ENCODE measurements around the gene PDSS2. TPM values are rescaled to one million over a fixed set of nuclear protein-coding genes. Genes with fewer than 3 reads are reported as not detected.

Gene PDSS2, protein sequence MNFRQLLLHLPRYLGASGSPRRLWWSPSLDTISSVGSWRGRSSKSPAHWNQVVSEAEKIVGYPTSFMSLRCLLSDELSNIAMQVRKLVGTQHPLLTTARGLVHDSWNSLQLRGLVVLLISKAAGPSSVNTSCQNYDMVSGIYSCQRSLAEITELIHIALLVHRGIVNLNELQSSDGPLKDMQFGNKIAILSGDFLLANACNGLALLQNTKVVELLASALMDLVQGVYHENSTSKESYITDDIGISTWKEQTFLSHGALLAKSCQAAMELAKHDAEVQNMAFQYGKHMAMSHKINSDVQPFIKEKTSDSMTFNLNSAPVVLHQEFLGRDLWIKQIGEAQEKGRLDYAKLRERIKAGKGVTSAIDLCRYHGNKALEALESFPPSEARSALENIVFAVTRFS
- total RNA-seq, result 10 to 100 TPM in 1 of 2 experiments, 1 to 10 TPM in 1; 9.8 to 10.4 TPM

DNA sequence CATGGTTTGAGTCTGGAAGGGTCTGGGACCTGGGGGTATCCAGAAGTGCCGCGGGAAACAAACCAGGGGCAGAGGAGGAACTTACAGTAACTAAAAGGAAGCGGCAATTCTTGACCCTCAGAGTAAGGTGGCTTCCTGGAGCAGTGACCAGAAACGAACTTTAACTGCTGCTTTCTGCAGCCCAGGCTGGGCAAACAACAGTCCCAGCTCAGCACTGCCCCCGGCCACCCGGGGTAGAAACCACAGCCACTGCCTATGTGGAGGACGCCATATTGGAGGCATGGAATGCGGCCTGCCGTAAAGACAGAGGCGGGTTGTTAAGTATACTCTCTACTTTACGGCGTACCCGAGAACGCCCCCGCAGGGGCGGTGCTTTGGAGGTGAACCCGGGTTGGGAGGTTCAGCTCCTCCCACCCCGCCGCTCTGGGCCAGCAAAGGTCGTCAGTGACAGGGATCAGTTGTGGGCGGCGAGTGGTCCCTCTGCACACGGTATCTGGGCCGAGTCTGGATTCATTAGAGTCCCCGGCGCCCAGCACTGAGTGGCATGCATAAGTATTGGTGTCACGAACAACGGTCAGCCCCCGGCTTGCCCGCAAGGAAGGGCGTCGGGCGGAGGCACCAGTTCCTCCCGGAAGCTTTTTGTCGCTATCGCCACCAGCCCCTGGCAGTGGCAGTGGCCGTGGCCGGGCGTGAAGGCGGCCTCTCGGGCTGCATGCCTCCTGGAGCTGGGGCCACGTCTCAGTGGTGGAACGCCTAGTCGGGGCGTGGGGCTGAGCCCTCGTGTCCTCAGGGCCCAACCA, at the start of gene PDSS2:
PDSS2 (minus strand) TSS at position 282 of the 800 bp plus-strand sequence; CDS start at position 3, 279 bp downstream.
- H3K27me3 Mint-ChIP-seq, result no peaks in the 10 kb centered on the region
- H3K36me3 Mint-ChIP-seq, result no peaks in the 10 kb centered on the region
- H3K4me1 Mint-ChIP-seq (ENCODE audit: low read depth), result peaks cover 13% of the 10 kb centered on the region
- POLR2A ChIA-PET, result interaction anchor here (0.6 to 1.9 kb wide), 8 partner anchors 19 to 303 kb away, joined by 3 to 11 read pairs (median 4); partner anchors contain the start of gene SOBP
- CTCF ChIA-PET, result interaction anchor here (0.6 to 2.6 kb wide), 8 partner anchors 9 to 432 kb away, joined by 3 to 11 read pairs (median 4); partner anchors contain the start of genes BEND3 and MTRES1
- peak within 1 kb of the TSS; percentile 82 for H3K27ac Mint-ChIP-seq
- H3K4me3 Mint-ChIP-seq, result peak within 1 kb of the TSS; percentile 90
- peak; percentile 99 for DNase-seq
- H3K9me3 Mint-ChIP-seq, result no peaks in the 10 kb centered on the region
- intact Hi-C loops (cut with micrococcal nuclease), result loop anchor here (1.0 to 10.0 kb wide), 5 partner anchors 31 to 345 kb away; partner anchors contain the start of genes BEND3 and SOBP

DNA sequence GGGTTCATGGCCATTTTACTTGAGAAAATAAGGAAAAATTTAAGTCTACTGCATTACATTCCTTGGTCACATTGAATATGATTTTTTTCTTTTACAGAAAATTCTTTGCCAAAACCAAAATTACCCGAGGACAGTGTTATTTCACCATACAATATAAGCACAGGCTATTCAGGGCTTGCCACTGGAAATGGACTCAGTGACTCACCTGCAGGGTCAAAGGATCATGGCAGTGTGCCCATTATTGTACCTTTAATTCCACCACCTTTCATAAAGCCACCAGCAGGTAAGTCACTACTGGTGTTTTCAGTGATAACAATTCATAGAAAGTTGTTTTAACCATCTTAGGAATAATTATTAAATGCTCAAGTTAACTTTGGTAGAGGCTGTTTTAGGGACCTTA, 46.8 kb upstream of the PDSS2 start:
- Mint-ChIP-seq H3K36me3 (peaks cover 2% of the 10 kb centered on the region), H3K9me3 (no peaks in the 10 kb centered on the region), H3K27me3 (peaks cover 26% of the 10 kb centered on the region), H3K4me1 (ENCODE audit: low read depth) (no peaks in the 10 kb centered on the region), H3K4me3 (no peak overlapping the region), H3K27ac (no peak overlapping the region)
- ChIA-PET CTCF (no interaction called here), POLR2A (no interaction called here)
- intact Hi-C loops (cut with micrococcal nuclease), result no loop called here
- DNase-seq, result no peak

DNA sequence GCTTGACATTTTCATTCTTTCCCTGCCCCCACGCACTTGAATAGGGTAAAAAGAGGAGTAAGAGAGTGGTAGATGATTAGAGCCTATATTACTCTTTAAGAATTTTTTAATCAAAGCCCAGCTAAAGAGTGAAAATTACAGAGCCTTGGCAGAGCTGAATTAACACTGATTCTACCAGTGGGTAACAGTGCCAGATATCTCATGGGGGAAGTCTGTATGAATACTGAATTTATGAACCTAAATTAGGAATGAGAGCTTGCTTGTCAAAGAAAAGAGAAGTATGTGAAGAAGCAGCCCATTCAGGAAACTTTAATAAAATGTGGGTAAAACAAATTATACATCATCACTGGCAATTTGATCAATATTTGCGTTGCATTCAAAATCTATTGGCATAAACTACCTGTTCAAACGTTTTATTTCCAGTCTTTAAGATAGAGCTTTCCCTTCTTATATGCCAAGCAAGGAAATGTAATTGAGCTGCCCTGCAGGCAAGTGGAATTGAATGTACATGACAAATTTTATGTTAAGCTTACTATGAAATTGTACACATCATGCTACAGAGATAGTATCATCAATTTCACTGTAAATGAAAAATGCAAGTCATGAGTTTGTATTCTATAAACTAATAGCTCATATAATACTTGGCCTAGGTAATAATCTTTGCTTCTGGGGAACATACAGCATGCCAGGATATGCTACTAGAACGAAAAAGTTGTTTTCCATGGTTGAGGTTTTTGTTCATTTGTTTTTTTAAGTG, 45.1 kb upstream of the PDSS2 start:
- peaks cover 2% of the 10 kb centered on the region for H3K36me3 Mint-ChIP-seq
- ChIA-PET CTCF (no interaction called here), POLR2A (no interaction called here)
- H3K27ac Mint-ChIP-seq, result no peak overlapping the region
- intact Hi-C loops (cut with micrococcal nuclease), result no loop called here
- no peaks in the 10 kb centered on the region for H3K9me3 Mint-ChIP-seq
- no peaks in the 10 kb centered on the region for H3K4me1 Mint-ChIP-seq (ENCODE audit: low read depth)
- no peak for DNase-seq
- H3K27me3 Mint-ChIP-seq, result peaks cover 26% of the 10 kb centered on the region
- H3K4me3 Mint-ChIP-seq, result no peak overlapping the region

DNA sequence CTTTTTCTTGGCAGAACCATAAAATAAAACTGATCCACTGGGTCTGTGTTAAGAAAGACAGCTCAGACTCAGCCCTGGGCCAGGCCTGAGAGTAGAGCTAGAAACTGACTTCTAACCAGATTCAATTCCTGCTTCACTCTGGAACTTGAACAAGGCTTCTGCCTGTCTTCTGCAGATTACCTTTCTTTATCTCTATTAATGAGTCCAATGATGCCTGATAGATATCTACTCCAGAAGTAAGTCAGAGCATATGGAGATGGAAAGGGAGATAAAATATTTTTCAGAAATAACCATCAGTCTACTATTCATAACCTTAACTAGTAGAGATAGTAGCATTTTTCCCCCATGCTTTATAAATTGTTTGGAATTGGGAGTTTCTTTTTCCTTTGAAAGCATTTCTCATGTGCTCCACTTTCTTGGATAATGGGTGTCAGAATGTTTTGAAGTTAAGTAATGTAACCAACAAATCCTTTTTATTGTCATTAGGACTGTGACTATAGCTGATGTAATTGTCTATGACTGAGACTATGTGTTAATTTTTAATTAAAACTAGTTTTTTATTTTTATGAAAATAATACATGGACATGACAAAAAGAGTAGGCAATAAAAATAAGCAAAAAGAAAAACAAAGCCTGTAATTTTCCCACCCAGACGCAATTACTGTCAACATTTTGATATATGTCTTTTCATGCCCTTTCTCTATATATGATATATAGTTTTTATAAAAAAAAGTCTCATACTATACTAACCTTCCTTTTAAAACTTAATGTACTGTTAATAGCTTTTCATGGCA, 37.7 kb upstream of the PDSS2 start:
- Mint-ChIP-seq H3K4me3 (no peak overlapping the region), H3K4me1 (ENCODE audit: low read depth) (no peaks in the 10 kb centered on the region), H3K9me3 (no peaks in the 10 kb centered on the region), H3K27me3 (peaks cover 9% of the 10 kb centered on the region), H3K36me3 (no peaks in the 10 kb centered on the region), H3K27ac (no peak overlapping the region)
- ChIA-PET CTCF (no interaction called here), POLR2A (no interaction called here)
- no peak for DNase-seq
- intact Hi-C loops (cut with micrococcal nuclease), result no loop called here

DNA sequence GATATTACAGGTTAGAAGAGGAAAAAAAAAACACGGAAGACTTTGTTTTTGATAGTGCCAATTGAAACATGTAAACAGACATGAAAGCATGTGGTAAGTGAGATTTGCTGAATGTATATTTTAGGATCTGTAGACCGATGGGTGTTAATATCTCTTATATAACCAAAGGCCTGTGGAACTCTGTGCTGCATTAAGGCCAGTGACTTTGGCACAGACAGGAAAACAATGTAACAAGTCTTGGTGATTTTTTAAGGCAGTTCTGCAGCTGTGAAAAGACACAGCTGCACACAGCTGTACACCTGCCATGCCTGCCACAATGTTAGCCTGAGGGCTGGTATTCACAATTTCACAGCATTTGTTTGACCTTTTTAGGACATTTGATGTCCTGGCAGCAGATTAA, 36.6 kb upstream of the PDSS2 start:
- H3K27ac Mint-ChIP-seq, result no peak overlapping the region
- H3K27me3 Mint-ChIP-seq, result peaks cover 13% of the 10 kb centered on the region
- no peaks in the 10 kb centered on the region for H3K36me3 Mint-ChIP-seq
- CTCF ChIA-PET, result no interaction called here
- intact Hi-C loops (cut with micrococcal nuclease), result no loop called here
- no peak overlapping the region for H3K4me3 Mint-ChIP-seq
- no peaks in the 10 kb centered on the region for H3K9me3 Mint-ChIP-seq
- no peak for DNase-seq
- POLR2A ChIA-PET, result no interaction called here
- H3K4me1 Mint-ChIP-seq (ENCODE audit: low read depth), result peaks cover 2% of the 10 kb centered on the region

DNA sequence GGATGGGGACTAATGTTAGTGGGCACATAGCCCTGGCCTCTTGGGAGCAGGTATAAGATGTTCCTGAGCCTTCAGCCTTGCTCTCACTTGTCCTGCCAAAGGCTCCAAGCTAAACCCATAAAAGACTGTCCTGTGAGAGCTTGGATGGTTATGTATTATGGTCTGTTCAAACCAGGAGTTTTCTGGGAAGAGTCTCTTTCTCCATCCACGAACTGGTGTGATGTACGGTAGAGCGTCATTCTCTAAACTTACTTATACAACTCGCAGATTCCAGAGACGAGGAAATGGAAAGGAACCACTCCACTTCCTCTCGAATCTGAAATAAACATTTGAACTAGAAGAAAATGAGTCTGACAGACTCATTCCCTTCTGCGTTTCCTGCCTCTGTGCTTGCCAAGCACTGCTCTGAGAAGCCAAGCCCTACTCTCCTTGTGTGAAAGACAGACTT, 35.9 kb upstream of the PDSS2 start:
- Mint-ChIP-seq H3K4me3 (no peak overlapping the region), H3K27me3 (peaks cover 16% of the 10 kb centered on the region), H3K4me1 (ENCODE audit: low read depth) (peaks cover 2% of the 10 kb centered on the region), H3K27ac (no peak overlapping the region), H3K9me3 (no peaks in the 10 kb centered on the region), H3K36me3 (no peaks in the 10 kb centered on the region)
- ChIA-PET CTCF (no interaction called here), POLR2A (no interaction called here)
- intact Hi-C loops (cut with micrococcal nuclease), result no loop called here
- DNase-seq, result no peak

DNA sequence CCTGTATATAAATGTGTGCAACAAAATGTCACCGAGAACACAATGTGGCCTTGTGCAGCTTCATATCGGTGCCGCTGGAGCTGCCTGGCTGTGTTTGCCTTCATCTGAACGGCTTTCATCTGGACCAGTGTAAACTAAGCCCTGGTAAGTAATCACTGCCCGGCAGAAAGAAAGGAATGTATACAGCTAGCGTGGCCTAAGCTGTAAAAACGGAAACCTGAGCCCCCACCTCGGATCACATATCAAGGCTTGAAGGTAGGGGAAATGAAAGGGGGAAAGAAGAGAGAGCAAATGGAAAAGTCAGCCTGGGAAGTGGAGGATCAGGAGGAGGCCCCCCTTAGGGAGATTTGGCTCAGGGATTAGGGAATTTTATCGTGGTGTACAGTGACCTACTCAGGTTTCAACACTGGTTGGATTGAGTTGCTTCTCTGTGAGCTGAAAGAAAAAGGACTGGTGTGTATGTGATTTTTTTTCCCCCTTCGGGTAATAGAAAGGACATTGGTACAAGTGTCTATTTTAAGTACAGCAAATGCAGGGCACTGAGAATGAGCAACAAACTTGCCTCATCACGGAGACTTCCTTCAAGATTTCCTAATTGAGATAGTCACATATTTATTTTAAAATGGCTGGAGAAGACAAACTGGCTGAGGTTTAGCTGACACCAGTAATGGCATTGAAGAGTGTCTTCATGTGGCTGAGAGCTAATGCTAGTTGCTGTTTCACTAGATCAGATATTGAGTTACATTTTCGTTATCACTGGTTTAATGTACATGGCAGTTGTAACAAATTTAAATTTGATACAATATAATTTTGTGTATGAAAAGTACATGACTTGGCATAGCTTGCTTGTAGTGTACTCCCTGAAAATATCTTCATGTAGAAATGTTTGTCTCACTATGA, 34.0 kb upstream of the PDSS2 start:
- peaks cover 7% of the 10 kb centered on the region for H3K4me1 Mint-ChIP-seq (ENCODE audit: low read depth)
- ChIA-PET CTCF (interaction anchor here (0.9 to 1.1 kb wide), 2 partner anchors 377 to 380 kb away, joined by 3 to 4 read pairs; no protein-coding TSS in a partner anchor), POLR2A (interaction anchor here (0.6 kb wide), 1 partner anchor 34 kb away, joined by 4 read pairs; the partner anchor contains the start of gene PDSS2)
- H3K27me3 Mint-ChIP-seq, result peaks cover 24% of the 10 kb centered on the region
- H3K4me3 Mint-ChIP-seq, result no peak overlapping the region
- peaks cover 1% of the 10 kb centered on the region for H3K36me3 Mint-ChIP-seq
- no peaks in the 10 kb centered on the region for H3K9me3 Mint-ChIP-seq
- intact Hi-C loops (cut with micrococcal nuclease), result loop anchor here (5.0 kb wide), 1 partner anchor 164 kb away; no protein-coding TSS in a partner anchor
- H3K27ac Mint-ChIP-seq, result no peak overlapping the region
- DNase-seq, result no peak

DNA sequence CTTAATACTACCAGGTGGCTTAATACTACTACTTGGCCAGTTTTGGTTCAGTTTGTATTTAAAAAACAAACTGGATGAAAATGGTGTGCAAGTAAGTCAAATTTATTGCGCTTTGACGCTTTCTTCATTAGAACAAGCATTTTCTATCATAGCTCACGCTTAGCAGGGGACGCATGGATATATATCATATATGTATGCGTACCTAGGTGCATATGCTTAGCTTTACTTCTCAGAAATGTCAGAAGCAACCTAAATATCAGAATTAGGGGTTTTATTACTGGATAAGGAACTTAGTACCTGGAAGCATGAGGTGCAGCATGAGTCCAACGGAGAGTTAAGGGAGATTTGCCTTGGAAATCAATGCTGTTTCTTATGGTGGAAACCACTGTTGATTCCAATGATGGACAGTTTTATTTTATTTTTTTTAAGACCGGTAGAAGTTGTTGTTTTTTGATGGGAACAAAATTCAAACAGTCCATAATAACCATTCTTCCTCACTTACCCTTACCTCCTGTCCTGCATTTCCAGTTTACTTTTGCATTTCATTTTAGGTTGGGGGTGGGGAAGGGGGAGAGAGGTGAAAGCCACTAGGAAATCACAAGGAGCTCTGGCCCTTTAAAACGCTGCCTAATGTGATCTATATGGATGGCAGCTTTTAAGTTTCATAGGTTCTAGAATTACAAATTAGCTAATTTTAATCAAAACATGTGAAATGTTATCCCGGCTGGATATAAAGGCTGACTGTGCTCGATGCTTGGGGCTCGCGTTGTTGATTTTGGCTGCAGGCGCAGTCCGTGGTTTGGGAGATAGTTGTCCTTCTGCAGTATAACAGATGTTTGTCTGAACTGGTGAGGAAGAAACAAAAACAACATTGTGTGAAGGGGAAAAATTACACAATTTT, 32.6 kb upstream of the PDSS2 start:
- intact Hi-C loops (cut with micrococcal nuclease), result loop anchor here (5.0 kb wide), 1 partner anchor 165 kb away; no protein-coding TSS in a partner anchor
- peaks cover 36% of the 10 kb centered on the region for H3K27me3 Mint-ChIP-seq
- H3K9me3 Mint-ChIP-seq, result no peaks in the 10 kb centered on the region
- H3K27ac Mint-ChIP-seq, result no peak overlapping the region
- peaks cover 12% of the 10 kb centered on the region for H3K4me1 Mint-ChIP-seq (ENCODE audit: low read depth)
- DNase-seq, result no peak
- ChIA-PET CTCF (interaction anchor here (0.6 to 0.9 kb wide), 2 partner anchors 376 to 378 kb away, joined by 3 read pairs; no protein-coding TSS in a partner anchor), POLR2A (no interaction called here)
- H3K4me3 Mint-ChIP-seq, result peak overlapping the region; percentile 80
- peaks cover 1% of the 10 kb centered on the region for H3K36me3 Mint-ChIP-seq

DNA sequence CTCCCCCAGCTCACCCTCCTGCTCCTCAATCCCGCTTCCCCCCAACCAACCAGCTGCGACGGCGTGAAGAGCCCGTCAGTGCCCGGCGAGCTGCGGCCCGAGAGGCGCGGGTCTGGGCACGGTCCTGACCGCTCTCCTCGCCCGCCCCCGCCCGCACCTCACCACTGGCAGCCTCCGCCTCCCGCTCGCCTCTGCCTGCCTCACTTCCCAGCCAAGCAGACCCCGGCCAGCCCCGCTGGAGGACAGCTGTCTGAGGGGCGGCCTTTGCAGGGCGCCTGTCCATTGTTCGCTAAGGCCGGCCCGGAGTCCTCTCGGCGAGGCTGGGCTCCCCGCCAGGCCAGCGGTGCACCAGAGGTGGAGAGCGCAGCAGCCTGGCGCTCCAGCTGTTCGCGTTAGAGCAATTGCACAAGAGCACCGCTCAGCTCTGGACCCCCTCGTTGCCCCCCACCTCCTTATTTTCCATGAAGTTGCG, 31.8 kb upstream of the PDSS2 start:
- H3K4me3 Mint-ChIP-seq, result peak overlapping the region; percentile 80
- H3K4me1 Mint-ChIP-seq (ENCODE audit: low read depth), result peaks cover 12% of the 10 kb centered on the region
- no peaks in the 10 kb centered on the region for H3K9me3 Mint-ChIP-seq
- peak; percentile 15 for DNase-seq
- ChIA-PET CTCF (interaction anchor here (0.6 kb wide), 1 partner anchor 464 kb away, joined by 3 read pairs; no protein-coding TSS in a partner anchor), POLR2A (interaction anchor here (4.1 kb wide), 1 partner anchor 31 kb away, joined by 11 read pairs; the partner anchor contains the start of gene PDSS2)
- intact Hi-C loops (cut with micrococcal nuclease), result loop anchor here (5.0 kb wide), 1 partner anchor 166 kb away; no protein-coding TSS in a partner anchor
- H3K27me3 Mint-ChIP-seq, result peaks cover 41% of the 10 kb centered on the region
- peaks cover 1% of the 10 kb centered on the region for H3K36me3 Mint-ChIP-seq
- no peak overlapping the region for H3K27ac Mint-ChIP-seq

Data from activated CD4-positive, alpha-beta memory T cell treated with anti-CD3 and anti-CD28 coated beads for 36 hours (primary cell).